ENCODE results near the gene KIT. TPM values are rescaled to one million over a fixed set of nuclear protein-coding genes. Genes with fewer than 3 reads are reported as not detected.
A peak's percentile ranks its signal among the peaks of the same experiment; 100 is the strongest.
"Not testable (repeated sequence)": the region's sequence is repeated elsewhere in the genome, so short reads cannot be mapped to it uniquely, and the experiment has no call there.

Gene KIT
- polyA plus RNA-seq (2012; ENCODE audit: missing spikeins): not detected

DNA sequence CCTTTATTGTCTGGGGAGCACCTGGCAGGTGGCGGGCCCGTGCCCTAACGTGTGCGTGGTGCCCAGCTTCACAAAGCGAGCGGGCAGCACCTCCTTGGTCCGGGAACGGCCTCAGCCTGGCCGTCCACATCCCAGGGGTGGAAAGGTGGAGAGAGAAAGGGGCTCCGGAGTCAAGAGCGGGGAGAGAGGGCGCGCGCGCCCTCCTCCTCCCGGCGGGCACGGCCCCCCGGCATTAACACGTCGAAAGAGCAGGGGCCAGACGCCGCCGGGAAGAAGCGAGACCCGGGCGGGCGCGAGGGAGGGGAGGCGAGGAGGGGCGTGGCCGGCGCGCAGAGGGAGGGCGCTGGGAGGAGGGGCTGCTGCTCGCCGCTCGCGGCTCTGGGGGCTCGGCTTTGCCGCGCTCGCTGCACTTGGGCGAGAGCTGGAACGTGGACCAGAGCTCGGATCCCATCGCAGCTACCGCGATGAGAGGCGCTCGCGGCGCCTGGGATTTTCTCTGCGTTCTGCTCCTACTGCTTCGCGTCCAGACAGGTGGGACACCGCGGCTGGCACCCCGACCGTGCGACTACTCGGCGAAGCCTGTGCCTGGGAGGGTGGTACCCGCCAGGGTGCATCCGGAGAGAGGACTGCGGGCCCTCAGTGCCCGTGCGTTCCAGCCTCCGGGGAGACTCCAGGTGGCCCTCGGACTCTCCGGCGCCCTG is at the start of gene KIT:
KIT (plus strand) TSS at position 407 of the 701 bp plus-strand sequence; CDS start at position 465, 58 bp downstream.
- FAIRE-seq (no peak), DNase-seq (ENCODE audit: insufficient read length) (peak; percentile 19)
- TF ChIP-seq POLR2A (IDR thresholded peaks at IDR 0.05; ENCODE audit: low read depth, low read length): no peak
- no peak for TF ChIP-seq POLR2AphosphoS5 (IDR thresholded peaks at IDR 0.05; ENCODE audit: low read depth, low read length)
- TF ChIP-seq TAF1 (IDR thresholded peaks at IDR 0.05; ENCODE audit: borderline replicate concordance, low read depth, low read length): no peak

DNA sequence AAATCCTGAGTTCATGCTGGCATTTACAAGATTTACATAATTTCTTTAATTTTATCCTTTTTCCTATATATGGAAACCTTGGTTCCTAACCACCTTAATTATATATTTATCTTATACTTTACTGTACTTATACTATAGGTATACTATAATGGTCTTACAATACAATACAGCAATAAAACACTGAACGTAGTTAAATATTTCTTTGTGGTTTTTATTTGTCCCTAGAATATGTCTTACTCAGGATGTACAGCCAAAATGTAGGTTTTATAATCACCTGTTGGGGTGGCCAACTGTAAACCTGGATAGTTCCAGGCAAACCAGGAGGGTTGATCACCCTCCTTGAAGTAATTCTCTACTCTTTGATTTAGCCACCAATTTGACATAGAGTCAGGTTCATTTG is 48.4 kb upstream of the KIT start:
- TF ChIP-seq POLR2AphosphoS5 (IDR thresholded peaks at IDR 0.05; ENCODE audit: low read depth, low read length) (no peak), POLR2A (IDR thresholded peaks at IDR 0.05; ENCODE audit: low read depth, low read length) (no peak), TAF1 (IDR thresholded peaks at IDR 0.05; ENCODE audit: borderline replicate concordance, low read depth, low read length) (no peak)

DNA sequence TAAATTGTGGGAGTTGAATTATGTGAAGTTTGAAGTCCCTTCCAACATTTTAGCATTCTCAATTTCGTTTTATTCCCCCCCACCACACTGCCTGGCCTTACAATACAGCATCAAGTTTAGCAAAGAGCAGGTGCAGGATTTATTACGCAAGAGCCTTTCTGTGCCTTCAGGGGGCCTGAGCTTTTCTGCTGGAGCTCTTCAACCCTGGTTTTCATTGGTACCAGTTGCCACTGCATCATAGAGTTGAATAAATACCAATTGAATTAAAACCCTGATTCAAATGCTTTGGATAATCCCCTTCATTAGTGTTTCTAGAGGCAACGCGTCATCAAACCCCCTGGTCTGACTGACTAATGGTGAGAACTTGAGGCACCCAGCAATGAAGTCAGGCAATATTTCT is 43.6 kb upstream of the KIT start:
- no peak for TF ChIP-seq POLR2AphosphoS5 (IDR thresholded peaks at IDR 0.05; ENCODE audit: low read depth, low read length)
- DNase-seq (ENCODE audit: insufficient read length) (no peak), FAIRE-seq (no peak)

More for the DNA sequence above, 48.4 kb upstream of the KIT start:
- FAIRE-seq (no peak), DNase-seq (ENCODE audit: insufficient read length) (no peak)

DNA sequence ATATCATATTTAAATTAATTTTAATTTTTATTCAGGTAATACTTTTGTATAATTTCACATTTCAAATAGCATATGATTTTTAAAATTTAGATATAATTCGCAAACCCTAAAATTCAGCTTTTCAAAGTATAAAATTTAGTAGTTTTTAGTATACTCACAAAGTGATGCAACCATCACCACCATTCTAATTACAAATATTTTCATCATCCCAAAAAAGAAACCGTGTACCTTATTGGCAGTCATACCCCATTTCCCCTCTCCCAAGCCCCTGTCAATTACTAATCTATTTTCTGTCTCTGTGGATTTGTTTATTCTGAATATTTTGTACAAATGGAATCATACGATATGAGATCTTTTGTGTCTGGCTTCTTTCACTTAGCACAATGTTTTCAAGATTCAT is 37.0 kb upstream of the KIT start:
- TF ChIP-seq TAF1 (IDR thresholded peaks at IDR 0.05; ENCODE audit: borderline replicate concordance, low read depth, low read length): no peak
- no peak for TF ChIP-seq POLR2AphosphoS5 (IDR thresholded peaks at IDR 0.05; ENCODE audit: low read depth, low read length)
- TF ChIP-seq POLR2A (IDR thresholded peaks at IDR 0.05; ENCODE audit: low read depth, low read length): no peak
- no peak for FAIRE-seq
- DNase-seq (ENCODE audit: insufficient read length): no peak

DNA sequence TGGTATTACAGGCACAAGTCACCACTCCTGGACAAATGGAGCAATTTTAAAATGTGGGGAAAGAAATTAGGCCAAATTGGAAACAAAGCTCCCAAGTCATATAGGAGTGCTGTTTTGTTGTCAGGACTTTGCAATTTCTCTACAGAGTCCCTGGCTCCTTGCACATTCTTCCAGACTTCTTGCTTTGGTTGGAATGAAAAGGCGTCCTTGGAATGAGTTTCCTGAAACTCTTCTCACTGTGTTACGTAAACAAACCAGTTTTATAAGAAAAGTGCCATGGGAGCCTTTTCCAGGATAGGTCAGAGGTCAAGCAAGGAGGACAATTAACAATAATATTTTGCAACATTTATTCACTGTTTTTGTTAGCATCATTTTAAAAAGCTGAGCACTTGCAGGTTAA is 32.4 kb upstream of the KIT start:
- no peak for TF ChIP-seq TAF1 (IDR thresholded peaks at IDR 0.05; ENCODE audit: borderline replicate concordance, low read depth, low read length)
- TF ChIP-seq POLR2AphosphoS5 (IDR thresholded peaks at IDR 0.05; ENCODE audit: low read depth, low read length): no peak
- no peak for TF ChIP-seq POLR2A (IDR thresholded peaks at IDR 0.05; ENCODE audit: low read depth, low read length)
- no peak for FAIRE-seq
- no peak for DNase-seq (ENCODE audit: insufficient read length)

DNA sequence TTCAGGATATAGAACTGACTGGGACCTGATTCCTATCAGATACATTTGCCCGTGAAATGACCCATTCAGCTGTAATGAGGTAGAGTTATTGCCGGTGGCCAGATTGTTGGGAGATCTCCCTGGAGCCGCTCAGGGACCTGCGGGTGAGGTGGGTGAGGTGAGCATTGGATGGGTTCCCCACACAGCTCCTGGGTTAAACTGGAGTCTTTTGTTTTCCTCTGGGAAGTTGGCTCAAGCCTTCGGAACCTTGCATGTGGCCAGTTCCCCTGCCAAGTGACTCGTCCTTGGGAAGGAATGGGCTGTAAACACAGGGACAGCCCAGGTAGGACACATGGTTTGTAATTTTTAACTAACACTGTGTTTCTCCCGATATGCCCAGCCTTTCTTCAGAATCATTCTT is 31.6 kb upstream of the KIT start:
- no peak for DNase-seq (ENCODE audit: insufficient read length)
- no peak for FAIRE-seq
- no peak for TF ChIP-seq TAF1 (IDR thresholded peaks at IDR 0.05; ENCODE audit: borderline replicate concordance, low read depth, low read length)
- TF ChIP-seq POLR2AphosphoS5 (IDR thresholded peaks at IDR 0.05; ENCODE audit: low read depth, low read length): no peak
- TF ChIP-seq POLR2A (IDR thresholded peaks at IDR 0.05; ENCODE audit: low read depth, low read length): no peak

DNA sequence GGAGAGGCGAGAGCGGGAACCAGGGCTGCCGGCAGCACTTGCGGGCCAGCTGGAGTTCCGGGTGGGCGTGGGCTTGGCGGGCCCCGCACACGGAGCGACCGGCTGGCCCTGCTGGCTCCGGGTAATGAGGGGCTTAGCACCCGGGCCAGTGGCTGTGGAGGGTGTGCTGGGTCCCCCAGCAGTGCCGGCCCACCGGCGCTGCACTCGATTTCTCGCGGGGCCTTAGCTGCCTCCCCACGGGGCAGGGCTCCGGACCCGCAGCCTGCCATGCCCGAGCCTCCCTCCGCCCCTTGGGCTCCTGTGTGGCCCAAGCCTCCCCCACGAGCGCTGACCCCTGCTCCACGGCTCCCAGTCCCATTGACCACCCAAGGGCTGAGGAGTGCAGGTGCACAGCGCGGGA is 25.2 kb upstream of the KIT start:
- TF ChIP-seq POLR2A (IDR thresholded peaks at IDR 0.05; ENCODE audit: low read depth, low read length) (no peak), POLR2AphosphoS5 (IDR thresholded peaks at IDR 0.05; ENCODE audit: low read depth, low read length) (no peak), TAF1 (IDR thresholded peaks at IDR 0.05; ENCODE audit: borderline replicate concordance, low read depth, low read length) (no peak)
- DNase-seq (ENCODE audit: insufficient read length): no peak
- FAIRE-seq: no peak

DNA sequence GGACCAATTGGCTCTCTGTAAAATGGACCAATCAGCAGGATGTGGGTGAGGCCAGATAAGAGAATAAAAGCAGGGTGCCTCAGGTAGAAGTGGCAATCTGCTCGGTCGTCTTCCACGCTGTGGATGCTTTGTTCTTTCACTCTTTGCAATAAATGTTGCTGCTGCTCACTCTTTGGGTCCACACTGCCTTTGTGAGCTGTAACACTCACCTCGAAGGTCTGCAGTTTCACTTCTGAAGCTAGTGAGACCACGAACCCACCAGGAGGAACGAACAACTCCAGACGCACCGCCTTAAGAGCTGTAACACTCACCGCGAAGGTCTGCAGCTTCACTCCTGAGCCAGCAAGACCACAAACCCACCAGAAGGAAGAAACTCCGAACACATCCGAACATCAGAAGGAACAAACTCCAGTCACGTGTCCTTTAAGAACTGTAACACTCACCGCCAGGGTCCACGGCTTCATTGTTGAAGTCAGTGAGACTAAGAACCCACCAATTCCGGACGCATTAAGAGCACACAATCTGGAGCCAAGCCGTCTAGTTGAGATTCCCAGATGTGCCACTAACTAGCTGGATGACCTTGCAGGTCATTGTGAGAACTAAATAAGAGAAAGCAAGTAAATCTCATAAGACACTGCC is 24.5 kb upstream of the KIT start:
- FAIRE-seq: not testable (repeated sequence)

DNA sequence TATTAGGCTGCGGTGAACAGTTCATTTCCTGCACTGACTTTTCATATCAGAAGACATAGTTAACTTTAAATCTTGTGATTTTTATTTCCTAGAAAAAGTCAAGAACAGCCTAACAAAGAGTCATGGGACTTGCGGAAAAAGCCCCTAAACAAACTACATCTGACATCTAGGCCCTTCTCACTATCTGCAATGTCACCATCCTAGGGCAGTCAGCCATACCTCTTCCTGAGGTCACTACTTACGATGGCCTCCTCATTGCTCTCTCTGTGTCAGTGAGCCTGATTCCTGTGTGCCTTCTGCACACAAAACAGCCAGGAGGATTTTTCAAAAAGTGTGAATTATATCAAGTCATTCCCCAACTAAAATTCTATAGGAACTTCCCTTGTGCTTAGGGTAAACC is 22.4 kb upstream of the KIT start:
- DNase-seq (ENCODE audit: insufficient read length): no peak
- no peak for FAIRE-seq
- TF ChIP-seq POLR2A (IDR thresholded peaks at IDR 0.05; ENCODE audit: low read depth, low read length) (no peak), POLR2AphosphoS5 (IDR thresholded peaks at IDR 0.05; ENCODE audit: low read depth, low read length) (no peak), TAF1 (IDR thresholded peaks at IDR 0.05; ENCODE audit: borderline replicate concordance, low read depth, low read length) (no peak)

More for the DNA sequence above, 24.5 kb upstream of the KIT start:
- not testable (repeated sequence) for DNase-seq (ENCODE audit: insufficient read length)

DNA sequence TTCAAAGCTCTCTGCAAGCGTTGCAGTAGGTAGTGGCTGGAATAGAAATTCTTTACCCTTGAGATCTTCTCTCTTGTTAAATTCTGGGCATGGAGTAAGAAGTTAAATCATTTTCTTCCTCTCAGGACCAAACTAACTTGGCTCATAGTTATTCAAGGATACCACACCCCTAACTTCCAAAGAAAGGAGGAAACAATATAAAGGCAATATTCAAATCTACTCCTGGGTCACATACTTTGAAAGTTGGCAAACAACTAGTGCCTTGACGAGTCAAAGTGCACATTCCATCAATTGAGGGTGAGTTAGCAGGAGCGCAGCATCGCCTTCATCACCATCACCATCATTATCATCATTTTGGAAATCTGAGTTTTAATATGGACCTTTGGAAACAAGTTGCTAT is 20.4 kb upstream of the KIT start:
- no peak for TF ChIP-seq TAF1 (IDR thresholded peaks at IDR 0.05; ENCODE audit: borderline replicate concordance, low read depth, low read length)
- no peak for TF ChIP-seq POLR2AphosphoS5 (IDR thresholded peaks at IDR 0.05; ENCODE audit: low read depth, low read length)
- TF ChIP-seq POLR2A (IDR thresholded peaks at IDR 0.05; ENCODE audit: low read depth, low read length): no peak
- DNase-seq (ENCODE audit: insufficient read length): no peak
- no peak for FAIRE-seq

DNA sequence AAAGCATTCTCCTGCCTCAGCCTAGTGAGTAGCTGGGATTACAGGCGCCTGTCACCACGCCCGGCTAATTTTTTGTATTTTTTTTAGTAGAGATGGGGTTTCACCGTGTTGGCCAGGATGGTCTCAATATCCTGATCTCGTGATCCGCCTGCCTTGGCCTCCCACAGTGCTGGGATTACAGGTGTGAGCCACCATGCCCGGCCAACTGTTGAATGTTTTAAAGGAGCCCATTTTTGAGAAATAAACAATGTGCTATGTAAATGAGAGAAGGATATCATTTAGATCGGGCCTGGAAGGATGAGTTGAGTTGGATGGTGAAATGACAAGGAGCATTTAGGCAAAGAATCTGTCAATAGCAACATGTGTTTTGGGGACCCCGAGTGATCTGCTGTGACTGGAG is 16.7 kb upstream of the KIT start:
- DNase-seq (ENCODE audit: insufficient read length); FAIRE-seq: not testable (repeated sequence)

DNA sequence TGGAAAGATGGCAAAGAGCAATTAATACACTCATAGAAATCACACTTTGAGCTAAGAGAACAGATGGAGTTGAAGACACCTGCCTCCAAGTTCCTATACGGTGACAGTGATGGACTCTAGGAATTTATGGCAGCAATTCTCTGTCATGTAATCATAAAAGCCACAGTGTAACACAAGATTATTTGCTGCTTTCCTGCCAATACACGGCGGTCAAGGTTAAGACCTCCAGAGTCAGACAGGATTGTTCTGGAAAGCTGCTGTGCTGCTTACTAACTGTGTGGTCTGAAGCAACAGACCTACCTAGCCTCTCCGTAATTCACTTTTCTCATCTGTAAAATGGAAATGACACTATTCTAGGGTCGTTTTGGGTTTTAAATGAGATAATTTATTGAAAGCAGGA is 14.6 kb upstream of the KIT start:
- no peak for FAIRE-seq

More for the DNA sequence above, 14.6 kb upstream of the KIT start:
- no peak for DNase-seq (ENCODE audit: insufficient read length)
- no peak for TF ChIP-seq POLR2A (IDR thresholded peaks at IDR 0.05; ENCODE audit: low read depth, low read length)
- no peak for TF ChIP-seq POLR2AphosphoS5 (IDR thresholded peaks at IDR 0.05; ENCODE audit: low read depth, low read length)

Data from GM12892 (cell line).